ENCODE data around the gene MVB12B.

The MVB12B gene

GRCh38 chr9:126407114-126407870 lies 80.7 kb downstream of the MVB12B start:
- DNase-seq (ENCODE audit: low read depth in 2 of 2), result no peak

GRCh38 chr9:126408004-126408403 lies 81.4 kb downstream of the MVB12B start:
- no peak for DNase-seq (ENCODE audit: low read depth in 2 of 2)

DNA sequence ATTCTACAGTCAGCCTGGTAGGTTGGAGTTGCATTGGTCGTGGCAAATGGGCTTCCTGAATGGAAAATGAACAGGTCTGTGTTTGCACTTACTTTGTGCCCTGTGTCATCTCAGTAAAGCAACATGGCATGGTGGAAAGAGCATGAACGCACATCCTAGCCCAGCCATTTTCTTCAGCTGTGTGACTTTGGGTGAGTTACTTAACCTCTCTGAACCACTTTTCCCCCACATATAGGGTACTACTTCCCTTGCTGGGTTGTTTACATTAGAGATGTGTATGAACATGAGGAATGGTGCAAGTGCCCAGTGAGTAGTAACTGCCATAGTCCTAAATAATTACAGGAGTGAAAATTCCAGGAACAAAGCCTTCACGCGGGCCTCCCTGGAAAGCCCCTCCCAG lies 83.6 kb downstream of the MVB12B start:
- DNase-seq (ENCODE audit: low read depth in 2 of 2), result no peak

GRCh38 chr9:126411225-126411947 lies 84.8 kb downstream of the MVB12B start:
- no peak for DNase-seq (ENCODE audit: low read depth in 2 of 2)

DNA sequence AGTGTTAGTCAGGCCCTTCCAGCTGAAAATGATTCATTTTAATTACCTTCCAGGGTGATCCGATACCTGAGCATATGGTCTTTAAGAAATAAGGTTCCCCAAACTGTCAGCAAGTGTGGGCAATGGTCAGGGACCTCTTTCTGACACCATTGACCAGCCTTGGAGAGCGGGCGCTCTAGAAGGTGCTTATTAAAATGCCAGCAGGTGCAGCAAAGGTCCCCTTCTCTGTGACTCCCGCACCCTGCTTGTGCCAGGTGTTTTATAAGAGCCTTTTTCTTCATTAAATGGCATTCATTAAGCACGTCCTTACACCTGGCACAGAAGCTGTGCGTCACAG lies 85.3 kb downstream of the MVB12B start:
- no peak for DNase-seq (ENCODE audit: low read depth in 2 of 2)

- no peak for DNase-seq (ENCODE audit: low read depth in 2 of 2)
Measured at GRCh38 chr9:126412905-126413304, 86.3 kb downstream of the MVB12B start.

DNA sequence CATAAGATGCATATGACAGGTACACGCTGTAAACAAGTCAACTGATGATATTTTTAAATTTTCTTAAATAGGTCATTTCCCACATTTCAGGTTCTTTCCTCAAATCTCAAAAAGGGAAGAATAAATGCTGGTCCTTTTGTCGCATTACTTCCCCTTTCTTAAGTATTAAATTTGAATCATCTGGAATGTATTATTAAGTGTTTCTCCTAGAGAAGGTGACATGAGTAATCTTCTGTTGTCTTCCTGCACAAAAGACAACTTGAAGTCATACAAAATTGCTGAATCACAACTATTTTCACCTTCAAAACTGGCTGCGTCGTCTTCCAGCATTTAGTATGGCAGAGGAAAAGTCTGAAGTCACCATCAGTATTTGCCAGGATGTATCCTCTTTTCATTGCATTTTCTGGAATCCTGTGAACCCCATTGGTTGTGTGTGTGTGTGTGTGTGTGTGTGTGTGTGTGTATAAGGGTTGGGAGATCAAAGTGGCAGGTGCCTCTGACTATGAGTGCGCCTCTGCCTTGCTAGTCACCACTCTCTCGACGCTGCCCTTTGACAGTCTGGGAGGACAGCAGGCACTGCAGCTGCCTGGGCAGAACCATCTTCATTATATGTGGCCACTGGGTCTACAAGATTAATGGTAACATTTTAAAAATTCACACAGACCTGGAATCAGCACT lies 86.9 kb downstream of the MVB12B start:
- DNase-seq (ENCODE audit: low read depth in 2 of 2), result no peak

DNA sequence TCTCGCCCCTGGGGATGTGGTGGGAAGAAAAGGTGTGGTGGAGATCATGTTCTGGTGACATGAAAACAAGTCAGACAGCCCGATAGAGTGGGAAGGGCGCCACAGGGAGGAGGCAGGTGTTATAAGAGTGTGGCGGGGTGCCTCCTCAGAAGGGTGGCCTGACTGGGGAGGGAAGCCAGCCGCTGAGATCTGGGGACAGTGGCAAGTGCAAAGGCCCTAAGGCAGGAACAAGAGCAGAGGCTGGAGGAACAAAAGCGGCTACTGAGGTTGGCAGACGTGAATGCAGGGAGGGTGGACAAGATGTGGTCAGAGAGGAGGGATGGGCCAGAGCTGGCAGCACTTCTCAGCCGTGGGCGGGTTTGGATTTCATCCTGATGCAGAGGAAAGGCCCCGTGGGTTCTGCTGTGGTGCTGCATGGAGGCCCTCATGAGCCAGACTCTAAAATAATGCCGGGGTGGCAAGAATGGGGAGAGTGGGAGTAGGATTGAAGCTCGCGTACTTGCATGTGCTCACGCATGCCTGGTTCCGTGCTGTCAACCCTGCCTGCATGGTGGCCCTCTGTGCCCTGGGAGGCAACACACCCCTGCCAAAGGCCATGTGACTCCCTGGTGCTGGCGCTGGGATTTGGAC lies 89.2 kb downstream of the MVB12B start:
- DNase-seq (ENCODE audit: low read depth in 2 of 2), result no peak

DNA sequence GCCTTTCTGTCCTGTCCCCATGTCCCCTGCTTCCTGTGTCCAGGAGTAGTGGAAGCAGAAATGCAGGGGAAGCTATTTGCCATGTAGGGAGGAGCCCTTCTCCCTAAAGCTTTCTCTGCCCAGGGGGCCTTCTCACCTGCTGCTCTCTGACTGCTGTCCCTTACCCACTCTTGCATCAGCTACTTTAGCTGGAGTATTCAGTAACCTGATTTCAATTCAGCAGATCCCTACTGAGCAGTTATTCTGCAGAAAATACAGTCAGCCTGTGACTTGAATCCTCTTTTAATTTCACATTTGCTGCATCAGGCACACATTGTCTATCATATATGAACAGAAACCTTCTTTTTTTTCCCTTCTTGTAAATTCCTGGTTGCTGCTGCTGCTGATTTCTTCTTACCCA lies 90.4 kb downstream of the MVB12B start:
- no peak for DNase-seq (ENCODE audit: low read depth in 2 of 2)

DNA sequence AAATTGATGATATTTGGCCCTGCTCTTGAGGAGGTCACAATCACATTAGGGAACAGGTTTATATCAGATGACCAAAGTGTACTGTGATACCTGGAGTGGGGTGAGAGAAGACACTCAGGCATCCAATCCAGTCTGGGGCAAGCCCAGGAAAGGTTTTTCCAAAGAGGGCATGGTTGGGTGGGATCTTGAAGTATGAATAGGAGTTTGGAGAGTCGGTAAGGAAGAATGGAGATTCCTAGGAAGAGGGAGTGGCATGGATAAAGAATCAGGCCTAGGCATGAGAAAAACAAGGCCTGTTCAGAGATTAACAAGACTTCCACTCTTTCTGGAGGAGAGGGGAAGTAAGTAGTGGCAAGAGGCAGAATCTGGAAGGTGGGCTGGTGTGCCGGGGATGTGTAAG lies 91.1 kb downstream of the MVB12B start:
- no peak for DNase-seq (ENCODE audit: low read depth in 2 of 2)

GRCh38 chr9:126418608-126419007 lies 92.0 kb downstream of the MVB12B start:
- DNase-seq (ENCODE audit: low read depth in 2 of 2), result no peak

GRCh38 chr9:126419475-126419874 lies 92.8 kb downstream of the MVB12B start:
- DNase-seq (ENCODE audit: low read depth in 2 of 2), result no peak

DNA sequence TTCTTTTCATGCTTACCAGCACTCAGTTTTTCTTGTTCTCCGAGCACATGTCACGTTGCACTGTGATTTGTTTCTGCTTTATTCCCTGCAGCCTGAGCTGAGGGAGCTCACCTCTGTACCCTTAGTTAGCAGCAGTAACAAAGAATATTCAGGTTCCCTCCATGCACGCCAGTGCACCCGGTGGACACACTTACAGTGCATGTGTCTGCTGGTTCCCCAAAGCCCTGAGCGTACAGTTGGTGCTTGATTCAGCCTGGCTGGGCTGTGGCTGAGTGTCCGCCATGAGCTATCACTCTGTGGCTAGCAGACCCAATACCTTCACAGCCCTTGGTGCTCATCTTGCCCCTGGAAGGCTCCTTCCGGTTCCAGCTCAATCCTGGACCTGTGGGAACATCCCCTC lies 93.5 kb downstream of the MVB12B start:
- no peak for DNase-seq (ENCODE audit: low read depth in 2 of 2)

DNA sequence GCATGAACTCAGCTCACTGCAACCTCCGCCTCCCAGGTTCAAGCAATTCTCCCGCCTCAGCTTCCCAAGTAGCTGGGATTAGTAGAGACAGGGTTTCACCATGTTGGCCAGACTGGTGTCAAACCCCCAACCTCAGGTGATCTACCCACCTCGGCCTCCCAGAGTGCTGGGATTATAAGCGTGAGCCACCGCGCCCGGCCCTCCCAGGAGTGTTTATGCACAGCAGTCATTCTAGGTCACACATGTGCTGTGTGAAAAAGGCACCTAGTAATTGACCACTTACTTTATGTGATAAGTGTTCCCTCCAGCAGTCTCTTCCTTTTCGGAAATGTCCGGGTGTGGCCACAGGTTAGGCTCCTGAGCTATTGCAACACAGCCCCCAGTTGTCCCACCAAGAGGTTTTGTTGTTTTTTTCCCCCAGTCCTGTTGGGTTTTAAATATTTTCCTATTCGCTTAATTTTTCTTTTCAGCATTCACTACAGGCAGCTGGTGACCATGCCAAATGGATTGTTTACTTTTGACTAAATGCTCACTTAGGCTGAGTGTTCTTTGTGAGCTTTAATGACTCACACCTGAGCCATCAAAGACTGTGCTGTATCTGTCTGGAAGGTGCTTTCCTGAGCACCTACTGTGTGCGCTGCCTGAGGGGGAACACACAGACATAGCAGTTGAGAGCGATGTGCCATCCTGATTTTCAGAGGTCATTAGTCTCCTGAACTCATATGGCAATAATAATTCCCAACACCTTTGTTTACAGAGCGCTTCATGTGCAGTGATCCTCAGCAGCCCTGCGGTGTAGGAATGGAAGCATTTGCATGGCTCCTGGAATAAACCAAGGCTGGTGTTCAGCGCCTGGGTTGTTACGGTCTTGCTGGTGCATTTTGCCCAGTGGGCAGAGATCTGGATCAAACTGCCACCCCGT lies 94.3 kb downstream of the MVB12B start:
- no peak for DNase-seq (ENCODE audit: low read depth in 2 of 2)

GRCh38 chr9:126421567-126422428 lies 95.2 kb downstream of the MVB12B start:
- no peak for DNase-seq (ENCODE audit: low read depth in 2 of 2)

- no peak for DNase-seq (ENCODE audit: low read depth in 2 of 2)
Measured at GRCh38 chr9:126423142-126423915, 96.7 kb downstream of the MVB12B start.

DNA sequence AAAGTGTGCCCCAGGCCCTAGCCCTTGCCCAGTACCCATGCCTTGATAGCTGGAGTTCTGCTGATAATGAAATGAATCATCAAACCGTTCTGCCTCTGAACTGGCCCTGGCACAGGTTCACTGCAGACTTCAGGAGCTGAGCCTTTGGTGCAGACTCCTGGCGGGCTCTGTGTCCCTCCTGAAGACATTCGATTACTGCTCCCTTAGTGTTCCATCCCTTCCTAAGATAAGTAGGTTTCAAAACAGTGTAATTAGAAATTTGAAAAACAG lies 97.2 kb downstream of the MVB12B start:
- DNase-seq (ENCODE audit: low read depth in 2 of 2), result no peak

GRCh38 chr9:126424511-126424910 lies 97.9 kb downstream of the MVB12B start:
- DNase-seq (ENCODE audit: low read depth in 2 of 2), result no peak

GRCh38 chr9:126428534-126429175 lies 102.0 kb downstream of the MVB12B start:
- DNase-seq (ENCODE audit: low read depth in 2 of 2), result no peak

Data from stimulated activated CD8-positive, alpha-beta memory T cell treated with anti-CD3 and anti-CD28 coated beads, Interleukin-7, amount 100 ng/mL, for 4 hours (primary cell).